ENCODE data around the gene TECPR1. TPM values are rescaled to one million over a fixed set of nuclear protein-coding genes. Genes with fewer than 3 reads are reported as not detected.

Gene TECPR1
- total and polyA plus RNA-seq, 2 of the 8 experiments (the other 6 are each of a cell fraction or from before 2014, with no cell fraction given) = 1.3 to 11.1 TPM

GRCh38 chr7:98227939-98228338, 24.1 kb downstream of the TECPR1 start (continued):
- TF ChIP-seq CHD7 (IDR thresholded peaks at IDR 0.05; ENCODE audit: insufficient replicate concordance, low read length) (no peak), CTCF (IDR thresholded peaks at IDR 0.05; ENCODE audit: control extremely low read depth in 1 of 3, insufficient read depth in 1 of 3, low read depth in 1 of 3, low read length in 3 of 3) (no peak), POLR2AphosphoS5 (IDR thresholded peaks at IDR 0.05; ENCODE audit: low read depth, low read length) (no peak), SIX5 (IDR thresholded peaks at IDR 0.05; ENCODE audit: low read depth, low read length) (no peak), USF2 (IDR thresholded peaks at IDR 0.05; ENCODE audit: low read length) (no peak)
